Measurements from ENCODE around the gene NRXN3. TPM values are rescaled to one million over a fixed set of nuclear protein-coding genes. Genes with fewer than 3 reads are reported as not detected.

NRXN3 gene
- total RNA-seq, 1 experiment from 2014 or later: 1.1 TPM

- no peaks in the 10 kb centered on the region for H3F3A ChIP-seq (ENCODE audit: low read length, unreplicated experiment)
- ATAC-seq: no peak
- H3K9me2 ChIP-seq (replicated peaks; ENCODE audit: low read length): no peaks in the 10 kb centered on the region
- POLR2A ChIA-PET (ENCODE audit: unreplicated experiment): no interaction called here
- no peaks in the 10 kb centered on the region for H3K36me3 ChIP-seq (ENCODE audit: low read depth, low read length)
- no peak overlapping the region for H3K9ac ChIP-seq (ENCODE audit: low read length)
- H3K4me2 ChIP-seq (ENCODE audit: low read length): no peak overlapping the region
- no peak for TF ChIP-seq EZH2 (IDR thresholded peaks at IDR 0.05; ENCODE audit: low read length, unreplicated experiment)
- TF ChIP-seq, protein P1, sequence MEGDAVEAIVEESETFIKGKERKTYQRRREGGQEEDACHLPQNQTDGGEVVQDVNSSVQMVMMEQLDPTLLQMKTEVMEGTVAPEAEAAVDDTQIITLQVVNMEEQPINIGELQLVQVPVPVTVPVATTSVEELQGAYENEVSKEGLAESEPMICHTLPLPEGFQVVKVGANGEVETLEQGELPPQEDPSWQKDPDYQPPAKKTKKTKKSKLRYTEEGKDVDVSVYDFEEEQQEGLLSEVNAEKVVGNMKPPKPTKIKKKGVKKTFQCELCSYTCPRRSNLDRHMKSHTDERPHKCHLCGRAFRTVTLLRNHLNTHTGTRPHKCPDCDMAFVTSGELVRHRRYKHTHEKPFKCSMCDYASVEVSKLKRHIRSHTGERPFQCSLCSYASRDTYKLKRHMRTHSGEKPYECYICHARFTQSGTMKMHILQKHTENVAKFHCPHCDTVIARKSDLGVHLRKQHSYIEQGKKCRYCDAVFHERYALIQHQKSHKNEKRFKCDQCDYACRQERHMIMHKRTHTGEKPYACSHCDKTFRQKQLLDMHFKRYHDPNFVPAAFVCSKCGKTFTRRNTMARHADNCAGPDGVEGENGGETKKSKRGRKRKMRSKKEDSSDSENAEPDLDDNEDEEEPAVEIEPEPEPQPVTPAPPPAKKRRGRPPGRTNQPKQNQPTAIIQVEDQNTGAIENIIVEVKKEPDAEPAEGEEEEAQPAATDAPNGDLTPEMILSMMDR (conservative IDR thresholded peaks at IDR 0.05; ENCODE audit: low read depth, low read length): no peak
- no peak overlapping the region for H3K4me3 ChIP-seq (ENCODE audit: low read length)
- no peak overlapping the region for H2AFZ ChIP-seq (ENCODE audit: low read length)
- intact Hi-C loops (cut with micrococcal nuclease): no loop called here
- H3K27me3 ChIP-seq (ENCODE audit: low read length): no peaks in the 10 kb centered on the region
- no peak for DNase-seq
- no peak overlapping the region for H3K27ac ChIP-seq (ENCODE audit: low read length)
- H3K4me1 ChIP-seq (ENCODE audit: insufficient read depth, low read length): no peaks in the 10 kb centered on the region
- H3K79me2 ChIP-seq (ENCODE audit: low read length): no peaks in the 10 kb centered on the region
- CTCF ChIA-PET: no interaction called here
- H4K20me1 ChIP-seq (ENCODE audit: low read length): no peaks in the 10 kb centered on the region
- H3K9me3 ChIP-seq (ENCODE audit: low read length): no peaks in the 10 kb centered on the region
- no TSS peak for BruUV-seq (replicated peaks)
These were observed 1659.4 kb downstream of the NRXN3 start for GRCh38 chr14:79829405-79830166.

GRCh38 chr14:79831195-79831892 lies 1661.2 kb downstream of the NRXN3 start:
- POLR2A ChIA-PET (ENCODE audit: unreplicated experiment): no interaction called here
- H3K9me3 ChIP-seq (ENCODE audit: low read length): no peaks in the 10 kb centered on the region
- no peaks in the 10 kb centered on the region for H3F3A ChIP-seq (ENCODE audit: low read length, unreplicated experiment)
- no peak overlapping the region for H3K4me2 ChIP-seq (ENCODE audit: low read length)
- BruUV-seq (replicated peaks): no TSS peak
- ATAC-seq: no peak
- TF ChIP-seq EZH2phosphoT487 (IDR thresholded peaks at IDR 0.05; ENCODE audit: borderline replicate concordance, low read length) (no peak), EZH2 (IDR thresholded peaks at IDR 0.05; ENCODE audit: low read length, unreplicated experiment) (no peak)
- TF ChIP-seq, protein P1 (conservative IDR thresholded peaks at IDR 0.05; ENCODE audit: low read depth, low read length): no peak
- no peak overlapping the region for H3K4me3 ChIP-seq (ENCODE audit: low read length)
- intact Hi-C loops (cut with micrococcal nuclease): no loop called here
- no peak overlapping the region for H3K27ac ChIP-seq (ENCODE audit: low read length)
- CTCF ChIA-PET: no interaction called here
- no peaks in the 10 kb centered on the region for H3K36me3 ChIP-seq (ENCODE audit: low read depth, low read length)
- no peaks in the 10 kb centered on the region for H4K20me1 ChIP-seq (ENCODE audit: low read length)
- no peak overlapping the region for H3K9ac ChIP-seq (ENCODE audit: low read length)
- H3K4me1 ChIP-seq (ENCODE audit: insufficient read depth, low read length): no peaks in the 10 kb centered on the region
- H3K9me2 ChIP-seq (replicated peaks; ENCODE audit: low read length): no peaks in the 10 kb centered on the region
- DNase-seq: no peak
- no peaks in the 10 kb centered on the region for H3K79me2 ChIP-seq (ENCODE audit: low read length)
- H3K27me3 ChIP-seq (ENCODE audit: low read length): no peaks in the 10 kb centered on the region
- H2AFZ ChIP-seq (ENCODE audit: low read length): no peak overlapping the region

- TF ChIP-seq EZH2phosphoT487 (IDR thresholded peaks at IDR 0.05; ENCODE audit: borderline replicate concordance, low read length): no peak
- TF ChIP-seq EZH2 (IDR thresholded peaks at IDR 0.05; ENCODE audit: low read length, unreplicated experiment): no peak
- TF ChIP-seq, protein P1 (conservative IDR thresholded peaks at IDR 0.05; ENCODE audit: low read depth, low read length): no peak
- no TSS peak for BruUV-seq (replicated peaks)
- CTCF ChIA-PET: no interaction called here
These were observed 1663.6 kb downstream of the NRXN3 start for GRCh38 chr14:79833781-79834180.

More at GRCh38 chr14:79833781-79834180, 1663.6 kb downstream of the NRXN3 start:
- Histone ChIP-seq H3K36me3 (ENCODE audit: low read depth, low read length) (no peaks in the 10 kb centered on the region), H2AFZ (ENCODE audit: low read length) (no peak overlapping the region), H3K4me2 (ENCODE audit: low read length) (no peak overlapping the region), H3K79me2 (ENCODE audit: low read length) (no peaks in the 10 kb centered on the region), H3K4me3 (ENCODE audit: low read length) (no peak overlapping the region), H4K20me1 (ENCODE audit: low read length) (no peaks in the 10 kb centered on the region), H3F3A (ENCODE audit: low read length, unreplicated experiment) (no peaks in the 10 kb centered on the region), H3K9me3 (ENCODE audit: low read length) (no peaks in the 10 kb centered on the region), H3K27ac (ENCODE audit: low read length) (no peak overlapping the region), H3K9ac (ENCODE audit: low read length) (no peak overlapping the region), H3K4me1 (ENCODE audit: insufficient read depth, low read length) (no peaks in the 10 kb centered on the region), H3K27me3 (ENCODE audit: low read length) (no peaks in the 10 kb centered on the region), H3K9me2 (replicated peaks; ENCODE audit: low read length) (no peaks in the 10 kb centered on the region)
- DNase-seq (no peak), ATAC-seq (no peak)
- POLR2A ChIA-PET (ENCODE audit: unreplicated experiment): interaction anchor here (0.6 kb wide), 1 partner anchor 8 kb away, joined by 3 read pairs; no protein-coding TSS in a partner anchor
- intact Hi-C loops (cut with micrococcal nuclease): no loop called here
